HCT116 (cell line): ENCODE results near the gene DZIP1L. TPM values are rescaled to one million over a fixed set of nuclear protein-coding genes. Genes with fewer than 3 reads are reported as not detected.

Experiments
- ATAC-seq: fragments of 200-7000 bp; cut with Tn5 transposase; 2 replicates; pipeline ENCODE4 v1.9.1; 2020; ENCODE audit warnings: mild to moderate bottlenecking, moderate library complexity
- BruUV-seq: library from RNA; stranded (reverse); fragments of 400-500 nt; replicated peaks from 2 replicates; lab custom pipeline; 2021; lab: Mats Ljungman, UMichigan
- CTCF ChIA-PET: fragments of 300-600 bp; sonication (Branson Sonifier 250); formaldehyde crosslinking; loops from one replicate; lab custom pipeline; 2021; ENCODE audit warnings: antibody characterized with exemption; lab: Charles Lee
- POLR2A ChIA-PET: fragments of 300-600, 350-600 bp; sonication (Branson Sonifier 250); formaldehyde crosslinking; loops from one replicate; lab custom pipeline; 2021; ENCODE audit warnings: antibody characterized with exemption; lab: Charles Lee
- RAD21 ChIA-PET, 2 experiments: fragments of 300-600 bp; sonication (Branson Sonifier 250); formaldehyde crosslinking; loops; one replicate each; lab custom pipeline; 2023; ENCODE audit warnings: low total read pairs in 2 of 2; ENCODE audit not compliant: uncharacterized antibody in 2 of 2, unreplicated experiment in 2 of 2, low non-redundant PET in 1 of 2; lab: Charles Lee
- DNase-seq: peaks from one replicate; pipeline ENCODE4 v3.0.0-alpha.2; 2010; ENCODE audit warnings: low read depth, low spot score
- H2AFZ ChIP-seq: fragments of 200-600 bp; shearing (Covaris generic), sonication (generic); 2 replicates; pipeline ENCODE4 v1.6.1; 2017; ENCODE audit warnings: low read depth, mixed run types, mixed read lengths, antibody characterized with exemption, low read length; ENCODE audit not compliant: poor library complexity, severe bottlenecking
- H3K27ac ChIP-seq: 2 replicates; pipeline ENCODE4 v1.5.1; 2012; ENCODE audit warnings: low read depth, low read length
- H3K27me3 ChIP-seq: fragments of 200-600 bp; sonication (generic); 2 replicates; pipeline ENCODE4 v1.6.1; 2016; ENCODE audit warnings: mixed run types, low read length, mixed read lengths; ENCODE audit not compliant: insufficient read depth
- H3K36me3 ChIP-seq, 2 experiments: fragments of 200-500 bp in 1 of 2; fragments of 200-600 bp in 1 of 2; sonication (Bioruptor generic) in 1 of 2; sonication (generic) in 1 of 2; 2 replicates each; pipeline versions ENCODE4 v1.5.1 to v1.6.1; 2014 to 2016; ENCODE audit warnings: low read length in 2 of 2, inconsistent platforms in 1 of 2, mixed read lengths in 1 of 2, mixed run types in 1 of 2; ENCODE audit not compliant: insufficient read depth in 2 of 2, control insufficient read depth in 1 of 2
- H3K4me1 ChIP-seq, 2 experiments: fragments of 200-600 bp in 1 of 2; sonication (generic) in 1 of 2; 2 replicates each; pipeline versions ENCODE4 v1.5.1 to v1.6.1; 2012 to 2017; ENCODE audit warnings: low read length in 2 of 2, inconsistent platforms in 1 of 2, mild to moderate bottlenecking in 1 of 2, mixed read lengths in 1 of 2, mixed run types in 1 of 2, moderate library complexity in 1 of 2; ENCODE audit not compliant: insufficient read depth in 2 of 2, control insufficient read depth in 1 of 2
- H3K4me2 ChIP-seq: fragments of 200-600 bp; sonication (generic); 2 replicates; pipeline ENCODE4 v1.6.1; 2017; ENCODE audit warnings: mixed run types, low read length, mixed read lengths
- H3K4me3 ChIP-seq, 2 experiments: fragments of 200-600 bp in 1 of 2; sonication (generic) in 1 of 2; replicated peaks in 1 of 2; 2 replicates each; pipeline ENCODE4 v1.5.1; 2011 to 2016; ENCODE audit warnings: low read length in 2 of 2, control low read depth in 1 of 2, low read depth in 1 of 2, mild to moderate bottlenecking in 1 of 2, mixed read lengths in 1 of 2, mixed run types in 1 of 2
- H3K79me2 ChIP-seq: fragments of 200-600 bp; sonication (generic); 2 replicates; pipeline ENCODE4 v1.6.1; 2017; ENCODE audit warnings: mild to moderate bottlenecking, mixed run types, low read length, moderate library complexity, mixed read lengths; ENCODE audit not compliant: insufficient read depth
- H3K9ac ChIP-seq: fragments of 200-600 bp; sonication (generic); 2 replicates; pipeline ENCODE4 v1.6.1; 2016; ENCODE audit warnings: low read length, mixed read lengths
- H3K9me2 ChIP-seq: fragments of 200-600 bp; sonication (generic), shearing (Covaris generic); 2 replicates; pipeline ENCODE4 v1.6.1; 2017; ENCODE audit warnings: mixed run types, mild to moderate bottlenecking, moderate library complexity; ENCODE audit not compliant: insufficient read depth
- H3K9me3 ChIP-seq, 2 experiments: fragments of 200-500 bp in 1 of 2; fragments of 200-600 bp in 1 of 2; sonication (Bioruptor generic) in 1 of 2; sonication (generic) in 1 of 2; 2 replicates each; pipeline ENCODE4 v1.6.1; 2014 to 2017; ENCODE audit warnings: low read length in 2 of 2, mixed read lengths in 2 of 2, inconsistent platforms in 1 of 2, low read depth in 1 of 2, mild to moderate bottlenecking in 1 of 2, mixed run types in 1 of 2, moderate library complexity in 1 of 2; ENCODE audit not compliant: control insufficient read depth in 1 of 2, insufficient read depth in 1 of 2
- H4K20me1 ChIP-seq: fragments of 200-600 bp; sonication (generic), shearing (Covaris generic); 2 replicates; pipeline ENCODE4 v1.6.1; 2017; ENCODE audit warnings: mixed run types, mild to moderate bottlenecking, moderate library complexity; ENCODE audit not compliant: insufficient read depth
- CBX3 ChIP-seq: IDR thresholded peaks from 2 replicates; pipeline ENCODE4 v1.6.1; 2012; ENCODE audit warnings: low read depth
- CEBPB ChIP-seq: IDR thresholded peaks from 2 replicates; pipeline ENCODE4 v1.6.1; 2012; ENCODE audit warnings: low read depth
- EGR1 ChIP-seq: IDR thresholded peaks from 2 replicates; pipeline ENCODE4 v1.6.1; 2012; ENCODE audit warnings: low read depth
- EZH2 ChIP-seq: fragments of 200-600 bp; sonication (generic); IDR thresholded peaks from 2 replicates; pipeline ENCODE4 v1.6.1; 2017; ENCODE audit warnings: antibody characterized with exemption, mixed run types
- JUND ChIP-seq: IDR thresholded peaks from 2 replicates; pipeline ENCODE4 v1.6.1; 2012
- POLR2A ChIP-seq: IDR thresholded peaks from 2 replicates; pipeline ENCODE4 v1.7.0; 2011; ENCODE audit warnings: borderline replicate concordance; ENCODE audit not compliant: insufficient read depth, insufficient read length; ENCODE audit errors: extremely low read depth
- RAD21 ChIP-seq: IDR thresholded peaks from 2 replicates; pipeline ENCODE4 v1.6.1; 2012; ENCODE audit warnings: low read depth, mild to moderate bottlenecking
- SIN3A ChIP-seq: IDR thresholded peaks from 2 replicates; pipeline ENCODE4 v1.6.1; 2012; ENCODE audit warnings: low read depth
- SP1 ChIP-seq: IDR thresholded peaks from 2 replicates; pipeline ENCODE4 v1.6.1; 2012; ENCODE audit warnings: low read depth
- SRF ChIP-seq: IDR thresholded peaks from 2 replicates; pipeline ENCODE4 v1.6.1; 2012; ENCODE audit warnings: low read depth
- TCF7L2 ChIP-seq: IDR thresholded peaks from 2 replicates; pipeline ENCODE4 v1.7.0; 2011; ENCODE audit warnings: borderline replicate concordance, inconsistent platforms; ENCODE audit not compliant: insufficient read depth, insufficient read length; ENCODE audit errors: extremely low read depth
- ZFX ChIP-seq: fragments of 450-650 bp; IDR thresholded peaks from 2 replicates; pipeline ENCODE4 v1.6.1; 2017
- ZNF274 ChIP-seq: fragments of 200-500 bp; sonication (Bioruptor generic); IDR thresholded peaks from 2 replicates; pipeline ENCODE4 v1.6.1; 2014; ENCODE audit warnings: mild to moderate bottlenecking, low read depth, low read length, inconsistent platforms
- intact Hi-C: fragments of 100-400 bp; cut with micrococcal nuclease; formaldehyde crosslinking; loops from 2 replicates; pipeline ENCODE4 v1.10.0; 2022
- total RNA-seq: library from RNA; stranded (reverse); gene quantifications from one replicate; pipeline ENCODE4 v1.2.1, GENCODE V29; 2021; ENCODE audit not compliant: unreplicated experiment
- TF ChIP-seq, protein P1 (sequence below): IDR thresholded peaks from 2 replicates; pipeline ENCODE4 v1.6.1; 2012; ENCODE audit warnings: low read depth
- TF ChIP-seq, protein P2 (sequence below), 3 experiments: fragments of 200-600 bp in 1 of 3; sonication (generic) in 1 of 3; IDR thresholded peaks in 2 of 3; conservative IDR thresholded peaks in 1 of 3; 2 replicates each; pipeline ENCODE4 v1.5.1; 2012 to 2017; ENCODE audit warnings: low read depth in 2 of 3, low read length in 2 of 3, antibody characterized with exemption in 1 of 3, borderline replicate concordance in 1 of 3, control low read depth in 1 of 3, mild to moderate bottlenecking in 1 of 3, mixed read lengths in 1 of 3, mixed run types in 1 of 3, moderate library complexity in 1 of 3; ENCODE audit not compliant: insufficient read depth in 1 of 3
- TF ChIP-seq, protein P3 (sequence below): IDR thresholded peaks from 2 replicates; pipeline ENCODE4 v1.6.1; 2012
- TF ChIP-seq, protein P4 (sequence below): IDR thresholded peaks from 2 replicates; pipeline ENCODE4 v1.6.1; 2011; ENCODE audit warnings: mild to moderate bottlenecking, low read length, moderate library complexity; ENCODE audit not compliant: insufficient replicate concordance; ENCODE audit errors: extremely low read depth
- TF ChIP-seq, protein P5 (sequence below): IDR thresholded peaks from 2 replicates; pipeline ENCODE4 v1.6.1; 2012

Gene DZIP1L
- total RNA-seq, 1 experiment from 2014 or later, result 9.6 TPM

DNA sequence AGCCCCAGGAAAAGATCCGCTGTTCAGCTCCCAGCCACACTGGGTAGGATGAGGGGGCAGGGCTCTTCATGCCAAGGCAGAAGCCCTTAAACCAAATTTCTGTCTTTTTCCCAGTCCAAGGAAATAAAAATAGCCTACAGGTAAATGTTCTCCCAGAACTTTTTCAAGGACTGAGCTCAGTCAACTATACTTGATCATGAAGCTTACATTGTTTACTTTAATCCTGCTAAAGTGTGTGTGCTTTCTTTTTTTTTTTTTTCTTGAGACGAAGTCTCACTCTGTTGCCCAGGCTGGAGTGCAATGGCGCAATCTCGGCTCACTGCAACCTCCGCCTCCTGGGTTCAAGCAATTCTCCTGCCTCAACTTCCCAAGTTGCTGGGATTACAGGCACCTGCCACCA, 87.6 kb downstream of the DZIP1L start:
- ChIA-PET RAD21 (no interaction called here), CTCF (no interaction called here), POLR2A (no interaction called here)
- Histone ChIP-seq H4K20me1 (no peaks in the 10 kb centered on the region), H3K9ac (no peak overlapping the region), H3K79me2 (no peaks in the 10 kb centered on the region), H3K4me1 (no peaks in the 10 kb centered on the region), H3K27ac (no peak overlapping the region), H3K9me3 (no peaks in the 10 kb centered on the region), H3K36me3 (no peaks in the 10 kb centered on the region), H3K9me2 (no peaks in the 10 kb centered on the region), H3K4me2 (no peak overlapping the region), H2AFZ (no peak overlapping the region), H3K4me3 (no peak overlapping the region), H3K27me3 (no peaks in the 10 kb centered on the region)
- no peak for DNase-seq
- no peak for ATAC-seq
- intact Hi-C loops, result no loop called here
- no peak for TF ChIP-seq EGR1
- TF ChIP-seq POLR2A, result no peak
- TF ChIP-seq TCF7L2, result no peak
- TF ChIP-seq SP1, result no peak
- TF ChIP-seq CBX3, result no peak
- TF ChIP-seq, protein P1, sequence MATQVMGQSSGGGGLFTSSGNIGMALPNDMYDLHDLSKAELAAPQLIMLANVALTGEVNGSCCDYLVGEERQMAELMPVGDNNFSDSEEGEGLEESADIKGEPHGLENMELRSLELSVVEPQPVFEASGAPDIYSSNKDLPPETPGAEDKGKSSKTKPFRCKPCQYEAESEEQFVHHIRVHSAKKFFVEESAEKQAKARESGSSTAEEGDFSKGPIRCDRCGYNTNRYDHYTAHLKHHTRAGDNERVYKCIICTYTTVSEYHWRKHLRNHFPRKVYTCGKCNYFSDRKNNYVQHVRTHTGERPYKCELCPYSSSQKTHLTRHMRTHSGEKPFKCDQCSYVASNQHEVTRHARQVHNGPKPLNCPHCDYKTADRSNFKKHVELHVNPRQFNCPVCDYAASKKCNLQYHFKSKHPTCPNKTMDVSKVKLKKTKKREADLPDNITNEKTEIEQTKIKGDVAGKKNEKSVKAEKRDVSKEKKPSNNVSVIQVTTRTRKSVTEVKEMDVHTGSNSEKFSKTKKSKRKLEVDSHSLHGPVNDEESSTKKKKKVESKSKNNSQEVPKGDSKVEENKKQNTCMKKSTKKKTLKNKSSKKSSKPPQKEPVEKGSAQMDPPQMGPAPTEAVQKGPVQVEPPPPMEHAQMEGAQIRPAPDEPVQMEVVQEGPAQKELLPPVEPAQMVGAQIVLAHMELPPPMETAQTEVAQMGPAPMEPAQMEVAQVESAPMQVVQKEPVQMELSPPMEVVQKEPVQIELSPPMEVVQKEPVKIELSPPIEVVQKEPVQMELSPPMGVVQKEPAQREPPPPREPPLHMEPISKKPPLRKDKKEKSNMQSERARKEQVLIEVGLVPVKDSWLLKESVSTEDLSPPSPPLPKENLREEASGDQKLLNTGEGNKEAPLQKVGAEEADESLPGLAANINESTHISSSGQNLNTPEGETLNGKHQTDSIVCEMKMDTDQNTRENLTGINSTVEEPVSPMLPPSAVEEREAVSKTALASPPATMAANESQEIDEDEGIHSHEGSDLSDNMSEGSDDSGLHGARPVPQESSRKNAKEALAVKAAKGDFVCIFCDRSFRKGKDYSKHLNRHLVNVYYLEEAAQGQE, result no peak
- TF ChIP-seq, protein P2, sequence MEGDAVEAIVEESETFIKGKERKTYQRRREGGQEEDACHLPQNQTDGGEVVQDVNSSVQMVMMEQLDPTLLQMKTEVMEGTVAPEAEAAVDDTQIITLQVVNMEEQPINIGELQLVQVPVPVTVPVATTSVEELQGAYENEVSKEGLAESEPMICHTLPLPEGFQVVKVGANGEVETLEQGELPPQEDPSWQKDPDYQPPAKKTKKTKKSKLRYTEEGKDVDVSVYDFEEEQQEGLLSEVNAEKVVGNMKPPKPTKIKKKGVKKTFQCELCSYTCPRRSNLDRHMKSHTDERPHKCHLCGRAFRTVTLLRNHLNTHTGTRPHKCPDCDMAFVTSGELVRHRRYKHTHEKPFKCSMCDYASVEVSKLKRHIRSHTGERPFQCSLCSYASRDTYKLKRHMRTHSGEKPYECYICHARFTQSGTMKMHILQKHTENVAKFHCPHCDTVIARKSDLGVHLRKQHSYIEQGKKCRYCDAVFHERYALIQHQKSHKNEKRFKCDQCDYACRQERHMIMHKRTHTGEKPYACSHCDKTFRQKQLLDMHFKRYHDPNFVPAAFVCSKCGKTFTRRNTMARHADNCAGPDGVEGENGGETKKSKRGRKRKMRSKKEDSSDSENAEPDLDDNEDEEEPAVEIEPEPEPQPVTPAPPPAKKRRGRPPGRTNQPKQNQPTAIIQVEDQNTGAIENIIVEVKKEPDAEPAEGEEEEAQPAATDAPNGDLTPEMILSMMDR (IDR thresholded peaks at IDR 0.05 in 2 of 3, conservative IDR thresholded peaks at IDR 0.05 in 1 of 3; ENCODE audit: borderline replicate concordance in 1 of 3, insufficient read depth in 1 of 3, low read depth in 2 of 3, low read length in 2 of 3), result no peak
- no peak for TF ChIP-seq EZH2
- TF ChIP-seq SIN3A, result no peak
- no peak for TF ChIP-seq CEBPB
- TF ChIP-seq, protein P3, sequence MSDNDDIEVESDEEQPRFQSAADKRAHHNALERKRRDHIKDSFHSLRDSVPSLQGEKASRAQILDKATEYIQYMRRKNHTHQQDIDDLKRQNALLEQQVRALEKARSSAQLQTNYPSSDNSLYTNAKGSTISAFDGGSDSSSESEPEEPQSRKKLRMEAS, result no peak
- TF ChIP-seq, protein P4, sequence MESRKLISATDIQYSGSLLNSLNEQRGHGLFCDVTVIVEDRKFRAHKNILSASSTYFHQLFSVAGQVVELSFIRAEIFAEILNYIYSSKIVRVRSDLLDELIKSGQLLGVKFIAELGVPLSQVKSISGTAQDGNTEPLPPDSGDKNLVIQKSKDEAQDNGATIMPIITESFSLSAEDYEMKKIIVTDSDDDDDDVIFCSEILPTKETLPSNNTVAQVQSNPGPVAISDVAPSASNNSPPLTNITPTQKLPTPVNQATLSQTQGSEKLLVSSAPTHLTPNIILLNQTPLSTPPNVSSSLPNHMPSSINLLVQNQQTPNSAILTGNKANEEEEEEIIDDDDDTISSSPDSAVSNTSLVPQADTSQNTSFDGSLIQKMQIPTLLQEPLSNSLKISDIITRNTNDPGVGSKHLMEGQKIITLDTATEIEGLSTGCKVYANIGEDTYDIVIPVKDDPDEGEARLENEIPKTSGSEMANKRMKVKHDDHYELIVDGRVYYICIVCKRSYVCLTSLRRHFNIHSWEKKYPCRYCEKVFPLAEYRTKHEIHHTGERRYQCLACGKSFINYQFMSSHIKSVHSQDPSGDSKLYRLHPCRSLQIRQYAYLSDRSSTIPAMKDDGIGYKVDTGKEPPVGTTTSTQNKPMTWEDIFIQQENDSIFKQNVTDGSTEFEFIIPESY, result no peak
- no peak for TF ChIP-seq SRF
- no peak for TF ChIP-seq JUND
- TF ChIP-seq, protein P5, sequence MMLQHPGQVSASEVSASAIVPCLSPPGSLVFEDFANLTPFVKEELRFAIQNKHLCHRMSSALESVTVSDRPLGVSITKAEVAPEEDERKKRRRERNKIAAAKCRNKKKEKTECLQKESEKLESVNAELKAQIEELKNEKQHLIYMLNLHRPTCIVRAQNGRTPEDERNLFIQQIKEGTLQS, result no peak
- no peak for TF ChIP-seq ZFX
- TF ChIP-seq ZNF274, result no peak
- no peak for TF ChIP-seq RAD21
- no TSS peak for BruUV-seq
